HepG2 (cell line): ENCODE measurements around the gene NAT14. TPM values are rescaled to one million over a fixed set of nuclear protein-coding genes. Genes with fewer than 3 reads are reported as not detected.

ENCODE experiments used
- CREB1 ChIP-seq, 2 experiments: fragments of 450-650 bp in 1 of 2; IDR thresholded peaks; 2 replicates each; pipeline ENCODE4 v1.6.1; 2016 to 2017; ENCODE audit warnings: control low read depth in 1 of 2, mild to moderate bottlenecking in 1 of 2, missing compliant biosample characterization in 1 of 2, missing genetic modification characterization in 1 of 2
- FOXP1 ChIP-seq, 2 experiments: fragments of 450-650 bp in 1 of 2; IDR thresholded peaks; 2 replicates each; pipeline ENCODE4 v1.6.1; 2017 to 2018; ENCODE audit warnings: antibody characterized with exemption in 1 of 2
- GABPA ChIP-seq, 2 experiments: IDR thresholded peaks; 2 replicates each; pipeline ENCODE4 v1.6.1; 2011 to 2016; ENCODE audit warnings: low read depth in 2 of 2, low read length in 1 of 2, missing biosample characterization in 1 of 2, missing genetic modification characterization in 1 of 2
- KLF16 ChIP-seq, 2 experiments: sonication (generic) in 1 of 2; formaldehyde crosslinking in 1 of 2; IDR thresholded peaks; 2 replicates each; pipeline versions ENCODE4 v1.6.1 to v1.8.0; 2016 to 2023; ENCODE audit warnings: missing genetic modification reagents in 2 of 2, missing compliant biosample characterization in 1 of 2
- MAZ ChIP-seq, 2 experiments: sonication (generic) in 1 of 2; formaldehyde crosslinking in 1 of 2; IDR thresholded peaks; 2 replicates each; pipeline versions ENCODE4 v1.5.0 to v1.6.1; 2012 to 2020; ENCODE audit warnings: low read depth in 2 of 2, mild to moderate bottlenecking in 2 of 2, borderline replicate concordance in 1 of 2, improper control_type of control experiment in 1 of 2, low read length in 1 of 2, missing genetic modification reagents in 1 of 2, moderate library complexity in 1 of 2
- PITX1 ChIP-seq: sonication (generic); formaldehyde crosslinking; IDR thresholded peaks from 2 replicates; pipeline ENCODE4 v1.5.1; 2020; ENCODE audit warnings: mild to moderate bottlenecking, missing genetic modification reagents
- PLRG1 ChIP-seq: fragments of 450-650 bp; conservative IDR thresholded peaks from 2 replicates; pipeline ENCODE4 v1.6.1; 2016
- REL ChIP-seq: sonication (generic); formaldehyde crosslinking; conservative IDR thresholded peaks from 2 replicates; pipeline ENCODE4 v1.8.0; 2022; ENCODE audit warnings: mild to moderate bottlenecking, missing genetic modification reagents, moderate library complexity
- ZBTB38 ChIP-seq: sonication (generic); formaldehyde crosslinking; IDR thresholded peaks from 2 replicates; pipeline ENCODE4 v1.5.1; 2020; ENCODE audit warnings: mild to moderate bottlenecking, missing genetic modification reagents
- ZFP82 ChIP-seq: sonication (generic); formaldehyde crosslinking; IDR thresholded peaks from 2 replicates; pipeline ENCODE4 v1.5.1; 2020; ENCODE audit warnings: mild to moderate bottlenecking, missing genetic modification reagents, borderline replicate concordance
- polyA plus RNA-seq, 8 experiments: library from polyadenylated mRNA; depleted of rRNA in 3 of 8; stranded (reverse) in 7 of 8; unstranded in 1 of 8; fragments of >200 nt; fragmentation: Illumina TruSeq in 4 of 8; extraction: Trizol in 4 of 8; gene quantifications; 2 replicates each; pipeline versions ENCODE4 v1.2.1 to v1.2.3, GENCODE V29; 2011 to 2016; ENCODE audit warnings: low read depth in 4 of 8, missing spikeins in 1 of 8, mixed read lengths in 1 of 8; ENCODE audit not compliant: insufficient read depth in 1 of 8
- total RNA-seq, 5 experiments: library from RNA; depleted of rRNA; stranded (reverse); fragments of >200 nt; fragmentation: Illumina TruSeq; extraction: Trizol; gene quantifications; 2 replicates each; pipeline ENCODE4 v1.2.3, GENCODE V29; 2016; ENCODE audit warnings: low read depth in 1 of 5
- TF ChIP-seq, protein P1 (sequence below): sonication (generic); formaldehyde crosslinking; IDR thresholded peaks from 2 replicates; pipeline ENCODE4 v1.4.0; 2020; ENCODE audit warnings: mild to moderate bottlenecking, missing genetic modification reagents
- TF ChIP-seq, protein P2 (sequence below): sonication (generic); formaldehyde crosslinking; IDR thresholded peaks from 2 replicates; pipeline ENCODE4 v1.4.0; 2020; ENCODE audit warnings: low read depth, mild to moderate bottlenecking, missing genetic modification reagents
- TF ChIP-seq, protein P3 (sequence below): sonication (generic); formaldehyde crosslinking; IDR thresholded peaks from 2 replicates; pipeline ENCODE4 v1.5.0; 2020; ENCODE audit warnings: missing genetic modification reagents

NAT14 gene
- total and polyA plus RNA-seq, 2 of the 13 experiments (the other 11 are each of a cell fraction or from before 2014, with no cell fraction given) = 20.7 to 22.3 TPM

DNA sequence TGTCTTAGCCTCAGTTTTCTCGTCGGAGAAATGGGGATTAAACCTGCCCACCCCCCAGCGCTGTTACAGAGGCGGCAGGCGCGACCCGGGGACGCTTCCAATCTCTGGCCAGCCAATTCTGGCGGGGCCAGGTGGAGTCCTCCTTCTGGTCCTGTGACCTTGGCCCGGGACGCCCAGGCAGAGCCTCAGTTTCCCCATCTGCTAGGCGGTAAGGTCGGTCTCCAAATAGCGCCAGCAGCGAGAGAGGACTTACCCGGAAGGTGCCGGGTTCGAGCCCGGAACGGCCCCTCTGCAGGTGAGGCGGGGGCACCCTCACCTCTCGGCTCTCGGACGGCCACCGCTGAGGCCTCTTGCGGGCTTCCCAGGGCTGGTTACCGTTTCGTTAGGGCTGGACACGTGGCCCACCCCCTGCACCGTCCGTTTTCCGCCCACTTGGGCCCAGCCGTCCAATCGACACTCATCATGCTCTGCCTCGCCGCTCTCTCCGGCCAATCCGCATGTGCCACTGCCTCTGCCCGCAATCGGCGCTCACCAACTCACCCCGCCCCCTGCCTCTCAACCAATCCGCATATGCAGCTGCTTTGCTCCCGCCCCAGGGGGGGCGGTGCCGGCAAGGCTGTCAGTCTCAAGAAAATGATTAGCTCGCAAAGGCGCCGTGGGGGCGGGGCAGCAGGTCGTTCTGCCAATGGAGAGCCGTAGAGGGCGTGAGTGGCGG lies 23.6 kb upstream of the NAT14 start, which contains the start of gene ISOC2 (continued):
- TF ChIP-seq, protein P1, sequence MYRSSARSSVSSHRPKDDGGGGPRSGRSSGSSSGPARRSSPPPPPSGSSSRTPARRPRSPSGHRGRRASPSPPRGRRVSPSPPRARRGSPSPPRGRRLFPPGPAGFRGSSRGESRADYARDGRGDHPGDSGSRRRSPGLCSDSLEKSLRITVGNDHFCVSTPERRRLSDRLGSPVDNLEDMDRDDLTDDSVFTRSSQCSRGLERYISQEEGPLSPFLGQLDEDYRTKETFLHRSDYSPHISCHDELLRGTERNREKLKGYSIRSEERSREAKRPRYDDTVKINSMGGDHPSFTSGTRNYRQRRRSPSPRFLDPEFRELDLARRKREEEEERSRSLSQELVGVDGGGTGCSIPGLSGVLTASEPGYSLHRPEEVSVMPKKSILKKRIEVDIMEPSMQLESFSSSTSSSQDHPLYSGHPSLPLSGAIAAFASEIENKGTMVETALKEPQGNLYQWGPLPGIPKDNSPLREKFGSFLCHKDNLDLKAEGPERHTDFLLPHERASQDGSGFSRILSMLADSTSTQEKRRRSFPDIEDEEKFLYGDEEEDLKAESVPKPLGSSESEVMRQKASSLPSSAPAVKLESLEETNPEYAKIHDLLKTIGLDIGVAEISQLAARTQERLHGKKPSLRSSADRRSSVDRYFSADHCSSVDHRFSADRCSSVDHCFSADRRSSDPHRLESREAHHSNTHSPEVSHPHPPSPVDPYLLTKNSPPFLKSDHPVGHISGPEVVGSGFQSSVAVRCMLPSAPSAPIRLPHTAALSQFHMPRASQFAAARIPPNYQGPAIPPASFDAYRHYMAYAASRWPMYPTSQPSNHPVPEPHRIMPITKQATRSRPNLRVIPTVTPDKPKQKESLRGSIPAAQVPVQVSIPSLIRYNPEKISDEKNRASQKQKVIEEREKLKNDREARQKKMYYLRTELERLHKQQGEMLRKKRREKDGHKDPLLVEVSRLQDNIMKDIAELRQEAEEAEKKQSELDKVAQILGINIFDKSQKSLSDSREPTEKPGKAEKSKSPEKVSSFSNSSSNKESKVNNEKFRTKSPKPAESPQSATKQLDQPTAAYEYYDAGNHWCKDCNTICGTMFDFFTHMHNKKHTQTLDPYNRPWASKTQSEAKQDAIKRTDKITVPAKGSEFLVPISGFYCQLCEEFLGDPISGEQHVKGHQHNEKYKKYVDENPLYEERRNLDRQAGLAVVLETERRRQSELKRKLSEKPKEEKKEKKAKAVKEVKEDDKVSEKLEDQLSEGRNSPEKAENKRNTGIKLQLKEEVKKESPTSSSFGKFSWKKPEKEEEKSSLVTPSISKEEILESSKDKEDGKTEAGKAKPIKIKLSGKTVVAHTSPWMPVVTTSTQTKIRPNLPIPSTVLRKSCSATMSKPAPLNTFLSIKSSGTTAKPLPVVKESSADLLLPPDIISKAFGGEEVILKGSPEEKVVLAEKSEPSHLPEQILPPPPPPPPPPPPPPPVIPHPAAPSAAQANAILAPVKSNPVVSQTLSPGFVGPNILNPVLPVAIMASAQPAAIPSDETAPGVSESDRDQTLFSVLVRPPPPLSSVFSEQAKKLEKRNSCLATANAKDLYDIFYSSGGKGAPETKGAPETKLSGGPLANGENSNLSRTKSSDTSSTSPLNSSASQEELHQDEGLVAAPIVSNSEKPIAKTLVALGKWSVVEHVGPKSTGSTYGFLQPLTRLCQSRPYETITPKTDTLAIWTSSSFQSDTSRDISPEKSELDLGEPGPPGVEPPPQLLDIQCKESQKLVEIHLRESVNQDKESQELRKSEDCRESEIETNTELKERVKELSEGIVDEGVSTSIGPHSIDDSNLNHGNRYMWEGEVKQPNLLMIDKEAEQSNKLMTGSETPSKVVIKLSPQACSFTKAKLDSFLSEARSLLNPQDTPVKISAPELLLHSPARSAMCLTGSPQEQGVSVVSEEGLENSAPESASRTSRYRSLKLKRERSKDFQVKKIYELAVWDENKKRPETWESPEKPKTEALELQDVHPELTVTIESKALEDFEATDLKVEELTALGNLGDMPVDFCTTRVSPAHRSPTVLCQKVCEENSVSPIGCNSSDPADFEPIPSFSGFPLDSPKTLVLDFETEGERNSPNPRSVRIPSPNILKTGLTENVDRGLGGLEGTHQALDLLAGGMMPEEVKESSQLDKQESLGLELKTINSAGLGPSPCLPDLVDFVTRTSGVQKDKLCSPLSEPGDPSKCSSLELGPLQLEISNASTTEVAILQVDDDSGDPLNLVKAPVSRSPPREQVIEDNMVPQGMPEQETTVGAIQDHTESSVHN (CRISPR knock-in tag) = peak; percentile 63; the same call in 1 of the 2 replicates
- TF ChIP-seq REL (CRISPR knock-in tag) = no peak
- TF ChIP-seq CREB1 (IDR thresholded peaks at IDR 0.05) = peak; percentile 87
- peak; percentile 88 for TF ChIP-seq CREB1 (CRISPR knock-in tag; IDR thresholded peaks at IDR 0.05)
- TF ChIP-seq, protein P2, sequence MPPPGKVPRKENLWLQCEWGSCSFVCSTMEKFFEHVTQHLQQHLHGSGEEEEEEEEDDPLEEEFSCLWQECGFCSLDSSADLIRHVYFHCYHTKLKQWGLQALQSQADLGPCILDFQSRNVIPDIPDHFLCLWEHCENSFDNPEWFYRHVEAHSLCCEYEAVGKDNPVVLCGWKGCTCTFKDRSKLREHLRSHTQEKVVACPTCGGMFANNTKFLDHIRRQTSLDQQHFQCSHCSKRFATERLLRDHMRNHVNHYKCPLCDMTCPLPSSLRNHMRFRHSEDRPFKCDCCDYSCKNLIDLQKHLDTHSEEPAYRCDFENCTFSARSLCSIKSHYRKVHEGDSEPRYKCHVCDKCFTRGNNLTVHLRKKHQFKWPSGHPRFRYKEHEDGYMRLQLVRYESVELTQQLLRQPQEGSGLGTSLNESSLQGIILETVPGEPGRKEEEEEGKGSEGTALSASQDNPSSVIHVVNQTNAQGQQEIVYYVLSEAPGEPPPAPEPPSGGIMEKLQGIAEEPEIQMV = 0 out of 2 replicates have a peak, but pooled peaks have one; percentile 19
- no peak for TF ChIP-seq PLRG1
- TF ChIP-seq PITX1 (CRISPR knock-in tag) = no peak
- peak; percentile 34; the same call in 1 of the 2 replicates for TF ChIP-seq GABPA (IDR thresholded peaks at IDR 0.05; ENCODE audit: low read depth, low read length)
- peak; percentile 60 for TF ChIP-seq GABPA (CRISPR knock-in tag; IDR thresholded peaks at IDR 0.05; ENCODE audit: low read depth)
- TF ChIP-seq, protein P3, sequence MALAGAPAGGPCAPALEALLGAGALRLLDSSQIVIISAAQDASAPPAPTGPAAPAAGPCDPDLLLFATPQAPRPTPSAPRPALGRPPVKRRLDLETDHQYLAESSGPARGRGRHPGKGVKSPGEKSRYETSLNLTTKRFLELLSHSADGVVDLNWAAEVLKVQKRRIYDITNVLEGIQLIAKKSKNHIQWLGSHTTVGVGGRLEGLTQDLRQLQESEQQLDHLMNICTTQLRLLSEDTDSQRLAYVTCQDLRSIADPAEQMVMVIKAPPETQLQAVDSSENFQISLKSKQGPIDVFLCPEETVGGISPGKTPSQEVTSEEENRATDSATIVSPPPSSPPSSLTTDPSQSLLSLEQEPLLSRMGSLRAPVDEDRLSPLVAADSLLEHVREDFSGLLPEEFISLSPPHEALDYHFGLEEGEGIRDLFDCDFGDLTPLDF = no peak
- TF ChIP-seq KLF16 (CRISPR knock-in tag; IDR thresholded peaks at IDR 0.05) = peak in 1 of 2 experiments; percentile 62; a peak in 1 of 4 replicates
- TF ChIP-seq FOXP1 (IDR thresholded peaks at IDR 0.05) = no peak
- TF ChIP-seq FOXP1 (CRISPR knock-in tag; IDR thresholded peaks at IDR 0.05) = 0 out of 2 replicates have a peak, but pooled peaks have one; percentile 10
- 0 out of 2 replicates have a peak, but pooled peaks have one; percentile 79 for TF ChIP-seq ZFP82 (CRISPR knock-in tag)
- TF ChIP-seq MAZ (IDR thresholded peaks at IDR 0.05; ENCODE audit: borderline replicate concordance, low read depth, low read length) = no peak
- no peak for TF ChIP-seq MAZ (CRISPR knock-in tag; IDR thresholded peaks at IDR 0.05; ENCODE audit: low read depth)
- 0 out of 2 replicates have a peak, but pooled peaks have one; percentile 35 for TF ChIP-seq ZBTB38
